Liver (tissue), 9 donors: ENCODE data around the gene IL1RAPL1. TPM values are rescaled to one million over a fixed set of nuclear protein-coding genes. Genes with fewer than 3 reads are reported as not detected.

Source experiments
- DNase-seq: peaks from one replicate; pipeline ENCODE4 v3.0.0-alpha.2; 2017; ENCODE audit warnings: low spot score
- H3K27ac ChIP-seq, 2 donors: one replicate each; pipeline ENCODE4 v1.7.0; 2013; ENCODE audit warnings: inconsistent platforms in 2 of 2, low read length in 2 of 2, control low read depth in 1 of 2, low read depth in 1 of 2, mild to moderate bottlenecking in 1 of 2
- H3K27me3 ChIP-seq, 4 donors: one replicate each; pipeline versions ENCODE4 v1.6.1 to v1.7.0; 2013; ENCODE audit warnings: low read length in 3 of 4, inconsistent platforms in 1 of 4, mild to moderate bottlenecking in 1 of 4, moderate library complexity in 1 of 4; ENCODE audit not compliant: control insufficient read depth in 4 of 4, insufficient read depth in 4 of 4
- H3K36me3 ChIP-seq, 4 donors: one replicate each; pipeline versions ENCODE4 v1.6.1 to v1.7.0; 2013; ENCODE audit warnings: low read length in 3 of 4, mild to moderate bottlenecking in 3 of 4, low read depth in 1 of 4, moderate library complexity in 1 of 4; ENCODE audit not compliant: control insufficient read depth in 4 of 4, insufficient read depth in 3 of 4
- H3K4me1 ChIP-seq, 4 donors: one replicate each; pipeline versions ENCODE4 v1.6.1 to v1.7.0; 2013; ENCODE audit warnings: low read length in 3 of 4, mild to moderate bottlenecking in 3 of 4, moderate library complexity in 1 of 4; ENCODE audit not compliant: control insufficient read depth in 4 of 4, insufficient read depth in 4 of 4
- H3K4me3 ChIP-seq, 3 donors: one replicate each; pipeline versions ENCODE4 v1.6.1 to v1.7.0; 2013; ENCODE audit warnings: low read length in 3 of 3, control low read depth in 1 of 3, low read depth in 1 of 3, mild to moderate bottlenecking in 1 of 3
- H3K9ac ChIP-seq, 2 donors: one replicate each; pipeline ENCODE4 v1.7.0; 2013; ENCODE audit warnings: low read length in 2 of 2, mild to moderate bottlenecking in 2 of 2, moderate library complexity in 2 of 2, control low read depth in 1 of 2, low read depth in 1 of 2
- H3K9me3 ChIP-seq, 4 donors: one replicate each; pipeline versions ENCODE4 v1.6.1 to v1.7.0; 2013; ENCODE audit warnings: low read length in 3 of 4; ENCODE audit not compliant: control insufficient read depth in 4 of 4
- ATF3 ChIP-seq: IDR thresholded peaks from 2 replicates; pipeline ENCODE4 v1.6.1; 2016; ENCODE audit warnings: antibody characterized with exemption
- EGR1 ChIP-seq, 2 donors: IDR thresholded peaks; 2 replicates each; pipeline ENCODE4 v1.6.1; 2016 to 2018; ENCODE audit warnings: antibody characterized with exemption in 2 of 2, low read depth in 2 of 2
- FOXA2 ChIP-seq: IDR thresholded peaks from 2 replicates; pipeline ENCODE4 v1.6.1; 2016; ENCODE audit warnings: antibody characterized with exemption
- GABPA ChIP-seq, 2 donors: IDR thresholded peaks in 1 of 2; conservative IDR thresholded peaks in 1 of 2; 2 replicates each; pipeline ENCODE4 v1.6.1; 2016; ENCODE audit warnings: antibody characterized with exemption in 2 of 2, mild to moderate bottlenecking in 1 of 2, moderate library complexity in 1 of 2
- HNF4A ChIP-seq, 2 donors: conservative IDR thresholded peaks; 2 replicates each; pipeline ENCODE4 v1.6.1; 2016; ENCODE audit warnings: antibody characterized with exemption in 2 of 2, mild to moderate bottlenecking in 2 of 2
- HNF4G ChIP-seq: IDR thresholded peaks from 2 replicates; pipeline ENCODE4 v1.6.1; 2016; ENCODE audit warnings: antibody characterized with exemption
- JUND ChIP-seq, 2 donors: IDR thresholded peaks; 2 replicates each; pipeline ENCODE4 v1.6.1; 2016; ENCODE audit warnings: antibody characterized with exemption in 2 of 2
- MAX ChIP-seq: IDR thresholded peaks from 2 replicates; pipeline ENCODE4 v1.6.1; 2016; ENCODE audit warnings: antibody characterized with exemption
- NR2F2 ChIP-seq: IDR thresholded peaks from 2 replicates; pipeline ENCODE4 v1.6.1; 2016; ENCODE audit warnings: antibody characterized with exemption
- REST ChIP-seq: IDR thresholded peaks from 2 replicates; pipeline ENCODE4 v1.6.1; 2016; ENCODE audit warnings: antibody characterized with exemption, mild to moderate bottlenecking
- RXRA ChIP-seq, 2 donors: IDR thresholded peaks; 2 replicates each; pipeline ENCODE4 v1.6.1; 2017 to 2018; ENCODE audit warnings: antibody characterized with exemption in 2 of 2, mild to moderate bottlenecking in 1 of 2
- SP1 ChIP-seq: IDR thresholded peaks from 2 replicates; pipeline ENCODE4 v1.6.1; 2018; ENCODE audit warnings: antibody characterized with exemption, mild to moderate bottlenecking
- TAF1 ChIP-seq: conservative IDR thresholded peaks from 2 replicates; pipeline ENCODE4 v1.6.1; 2016; ENCODE audit warnings: antibody characterized with exemption, mild to moderate bottlenecking
- YY1 ChIP-seq: IDR thresholded peaks from 2 replicates; pipeline ENCODE4 v1.6.1; 2016; ENCODE audit warnings: antibody characterized with exemption, mild to moderate bottlenecking
- ZBTB33 ChIP-seq: IDR thresholded peaks from 2 replicates; pipeline ENCODE4 v1.6.1; 2016; ENCODE audit warnings: antibody characterized with exemption
- WGBS: extraction: QIAGEN DNeasy Blood & Tissue Kit; methylation state at CpG from one replicate; pipeline ENCODE4 v1.1.7; 2013; 5-methylcytosine and 5-hydroxymethylcytosine counted together
- polyA plus RNA-seq, 2 donors: library from polyadenylated mRNA; stranded (reverse) in 1 of 2; unstranded in 1 of 2; fragments of 200-250 nt in 1 of 2; fragments of >200 nt in 1 of 2; fragmentation: Nextera tagmentation in 1 of 2; extraction: Ambion mirVana in 1 of 2; gene quantifications; one replicate each; pipeline versions ENCODE4 v1.2.1 to v1.2.3, GENCODE V29; 2013 to 2015
- total RNA-seq, 2 donors: library from RNA; depleted of rRNA; stranded (reverse); fragments of >200 nt; gene quantifications; one replicate each; pipeline ENCODE4 v1.2.3, GENCODE V29; 2014
- donor health status: healthy.
- donor health status: healthy.
- donor health status: healthy.
- donor health status: healthy.
- donor health status: healthy.

IL1RAPL1 gene
- total and polyA plus RNA-seq, 4 donors = 0.08 to 0.33 TPM; not detected in 2

- H3K27ac ChIP-seq = no peak overlapping the region
- no peaks in the 10 kb centered on the region for H3K9me3 ChIP-seq
- no peaks in the 10 kb centered on the region for H3K4me1 ChIP-seq
- H3K36me3 ChIP-seq = no peaks in the 10 kb centered on the region
- DNase-seq = no peak
- TF ChIP-seq HNF4G = no peak
- no peak for TF ChIP-seq ZBTB33
- no peak for TF ChIP-seq TAF1
- no peak for TF ChIP-seq SP1
- no peak for TF ChIP-seq NR2F2
- no peak for TF ChIP-seq RXRA (IDR thresholded peaks at IDR 0.05)
- no peak for TF ChIP-seq JUND (IDR thresholded peaks at IDR 0.05)
- TF ChIP-seq EGR1 (IDR thresholded peaks at IDR 0.05; ENCODE audit: low read depth in 2 of 2) = no peak
- no peak for TF ChIP-seq FOXA2
- no peak for TF ChIP-seq ATF3
- TF ChIP-seq GABPA (IDR thresholded peaks at IDR 0.05 in 1 of 2, conservative IDR thresholded peaks at IDR 0.05 in 1 of 2) = no peak
- 91% methylated on average over 2 of the region's 2 CpGs for WGBS
- no peak overlapping the region for H3K9ac ChIP-seq
- no peaks in the 10 kb centered on the region for H3K27me3 ChIP-seq
- no peak overlapping the region for H3K4me3 ChIP-seq
These were observed 873.8 kb downstream of the IL1RAPL1 start for GRCh38 chrX:29461039-29461438.

- no peak overlapping the region for H3K4me3 ChIP-seq
- no peak overlapping the region for H3K9ac ChIP-seq
- H3K27me3 ChIP-seq = no peaks in the 10 kb centered on the region
- no peak for DNase-seq
- H3K4me1 ChIP-seq = no peaks in the 10 kb centered on the region
- no peak for TF ChIP-seq JUND (IDR thresholded peaks at IDR 0.05)
- no peak for TF ChIP-seq EGR1 (IDR thresholded peaks at IDR 0.05; ENCODE audit: low read depth in 2 of 2)
- TF ChIP-seq RXRA (IDR thresholded peaks at IDR 0.05) = no peak
- TF ChIP-seq HNF4A (conservative IDR thresholded peaks at IDR 0.05) = no peak
- TF ChIP-seq REST = no peak
- no peak for TF ChIP-seq TAF1
- no peak overlapping the region for H3K27ac ChIP-seq
- no peaks in the 10 kb centered on the region for H3K9me3 ChIP-seq
- WGBS = 82% methylated on average over 2 of the region's 2 CpGs
- no peaks in the 10 kb centered on the region for H3K36me3 ChIP-seq
These were observed 879.2 kb downstream of the IL1RAPL1 start for GRCh38 chrX:29466456-29466855.

GRCh38 chrX:29468911-29469494 is 881.8 kb downstream of the IL1RAPL1 start:
- H3K27ac ChIP-seq = no peak overlapping the region
- no peaks in the 10 kb centered on the region for H3K27me3 ChIP-seq
- H3K36me3 ChIP-seq = no peaks in the 10 kb centered on the region
- WGBS = 59% methylated on average over 4 of the region's 4 CpGs
- H3K4me1 ChIP-seq = no peaks in the 10 kb centered on the region
- H3K4me3 ChIP-seq = no peak overlapping the region
- TF ChIP-seq SP1 (no peak), MAX (no peak), YY1 (no peak), NR2F2 (no peak), HNF4A (conservative IDR thresholded peaks at IDR 0.05) (no peak), ATF3 (no peak), EGR1 (IDR thresholded peaks at IDR 0.05; ENCODE audit: low read depth in 2 of 2) (no peak)
- no peak for DNase-seq
- no peak overlapping the region for H3K9ac ChIP-seq
- no peaks in the 10 kb centered on the region for H3K9me3 ChIP-seq
